Measurements from ENCODE around the gene RGS4. TPM values are rescaled to one million over a fixed set of nuclear protein-coding genes. Genes with fewer than 3 reads are reported as not detected.
"Not testable (repeated sequence)": the region's sequence is repeated elsewhere in the genome, so short reads cannot be mapped to it uniquely, and the experiment has no call there.

RGS4 gene
- total RNA-seq, 3 donors from 2014 or later: 2.0 to 6.7 TPM; not detected in 1

DNA sequence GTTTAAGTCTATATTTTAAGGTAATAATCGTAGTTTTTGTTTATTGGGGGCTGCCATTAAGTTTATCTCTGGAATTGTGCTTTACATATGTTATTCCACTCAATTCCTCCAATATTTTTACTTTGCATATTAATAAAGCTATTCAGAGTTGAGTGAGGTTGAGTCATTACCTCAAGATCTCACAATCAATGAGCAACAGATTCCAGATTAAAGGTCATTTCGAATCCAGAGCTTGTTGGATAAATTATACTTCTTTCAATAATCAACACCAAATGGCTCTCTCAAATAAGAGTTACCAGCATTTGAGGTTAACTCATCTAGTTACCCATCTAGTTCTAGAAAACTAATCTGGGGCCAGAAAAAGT is 16.7 kb downstream of the RGS4 start:
- H3K4me1 ChIP-seq: no peaks in the 10 kb centered on the region
- no peaks in the 10 kb centered on the region for H3K9me3 ChIP-seq
- intact Hi-C loops (cut with DNase I; ENCODE audit: low total_unique reads): no loop called here
- no peak overlapping the region for H3K27ac ChIP-seq
- H3K27me3 ChIP-seq: no peaks in the 10 kb centered on the region
- H3K4me3 ChIP-seq: no peak overlapping the region
- peaks cover 4% of the 10 kb centered on the region for H3K36me3 ChIP-seq
- no peak for DNase-seq (ENCODE audit: low spot score in 2 of 2)
- TF ChIP-seq, protein P1, sequence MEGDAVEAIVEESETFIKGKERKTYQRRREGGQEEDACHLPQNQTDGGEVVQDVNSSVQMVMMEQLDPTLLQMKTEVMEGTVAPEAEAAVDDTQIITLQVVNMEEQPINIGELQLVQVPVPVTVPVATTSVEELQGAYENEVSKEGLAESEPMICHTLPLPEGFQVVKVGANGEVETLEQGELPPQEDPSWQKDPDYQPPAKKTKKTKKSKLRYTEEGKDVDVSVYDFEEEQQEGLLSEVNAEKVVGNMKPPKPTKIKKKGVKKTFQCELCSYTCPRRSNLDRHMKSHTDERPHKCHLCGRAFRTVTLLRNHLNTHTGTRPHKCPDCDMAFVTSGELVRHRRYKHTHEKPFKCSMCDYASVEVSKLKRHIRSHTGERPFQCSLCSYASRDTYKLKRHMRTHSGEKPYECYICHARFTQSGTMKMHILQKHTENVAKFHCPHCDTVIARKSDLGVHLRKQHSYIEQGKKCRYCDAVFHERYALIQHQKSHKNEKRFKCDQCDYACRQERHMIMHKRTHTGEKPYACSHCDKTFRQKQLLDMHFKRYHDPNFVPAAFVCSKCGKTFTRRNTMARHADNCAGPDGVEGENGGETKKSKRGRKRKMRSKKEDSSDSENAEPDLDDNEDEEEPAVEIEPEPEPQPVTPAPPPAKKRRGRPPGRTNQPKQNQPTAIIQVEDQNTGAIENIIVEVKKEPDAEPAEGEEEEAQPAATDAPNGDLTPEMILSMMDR (IDR thresholded peaks at IDR 0.05): no peak
- TF ChIP-seq POLR2A (IDR thresholded peaks at IDR 0.05) (no peak), POLR2AphosphoS5 (IDR thresholded peaks at IDR 0.05) (no peak)

DNA sequence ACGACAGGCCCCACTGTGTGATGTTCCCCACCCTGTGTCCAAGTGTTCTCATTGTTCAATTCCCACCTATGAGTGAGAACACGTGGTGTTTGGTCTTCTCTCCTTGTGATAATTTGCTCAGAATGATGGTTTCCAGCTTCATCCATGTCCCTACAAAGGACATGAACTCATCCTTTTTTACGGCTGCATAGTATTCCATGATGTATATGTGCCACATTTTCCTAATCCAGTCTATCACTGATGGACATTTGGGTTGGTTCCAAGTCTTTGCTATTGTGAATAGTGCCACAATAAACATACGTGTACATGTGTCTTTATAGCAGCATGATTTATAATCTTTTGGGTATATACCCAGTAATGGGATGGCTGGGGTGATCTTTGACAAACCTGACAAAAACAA is 20.0 kb downstream of the RGS4 start:
- H3K9me3 ChIP-seq; H3K4me3 ChIP-seq; H3K27ac ChIP-seq; DNase-seq (ENCODE audit: low spot score in 2 of 2); H3K4me1 ChIP-seq; H3K27me3 ChIP-seq; intact Hi-C loops (cut with DNase I; ENCODE audit: low total_unique reads); H3K36me3 ChIP-seq: not testable (repeated sequence)

DNA sequence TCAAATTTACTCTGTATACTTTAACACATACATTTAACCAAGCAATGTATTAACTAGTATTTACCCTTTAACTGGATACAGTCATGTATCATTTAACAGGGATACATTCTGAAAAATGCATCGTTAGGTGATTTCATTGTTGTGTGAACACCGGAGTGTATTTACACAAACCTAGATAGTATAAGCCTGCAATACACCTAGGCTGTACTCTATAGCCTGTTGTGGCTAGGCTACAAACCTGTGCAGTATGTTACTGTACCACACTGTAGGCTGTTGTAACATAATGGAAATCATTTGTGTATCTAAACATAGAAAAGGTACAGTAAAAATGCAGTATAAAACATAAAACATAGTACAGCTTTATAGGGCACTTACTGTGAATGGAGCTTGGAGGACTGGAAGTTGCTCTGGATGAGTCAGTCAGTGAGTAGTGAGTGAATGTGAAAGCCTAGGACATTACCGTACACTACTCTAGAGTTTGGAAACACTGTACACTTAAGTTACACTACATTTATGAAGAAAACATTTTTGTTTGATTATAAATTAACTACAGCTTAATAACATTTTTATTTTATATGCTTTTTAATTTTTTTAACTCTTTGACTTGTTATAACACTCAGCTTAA is 21.3 kb downstream of the RGS4 start:
- H3K9me3 ChIP-seq: no peaks in the 10 kb centered on the region
- intact Hi-C loops (cut with DNase I; ENCODE audit: low total_unique reads): no loop called here
- TF ChIP-seq, protein P1 (IDR thresholded peaks at IDR 0.05): no peak
- no peak for TF ChIP-seq POLR2A (IDR thresholded peaks at IDR 0.05)
- TF ChIP-seq POLR2AphosphoS5 (IDR thresholded peaks at IDR 0.05): no peak
- no peaks in the 10 kb centered on the region for H3K4me1 ChIP-seq
- H3K4me3 ChIP-seq: no peak overlapping the region
- H3K27me3 ChIP-seq: no peaks in the 10 kb centered on the region
- no peak for DNase-seq (ENCODE audit: low spot score in 2 of 2)
- H3K27ac ChIP-seq: no peak overlapping the region
- H3K36me3 ChIP-seq: peaks cover 4% of the 10 kb centered on the region

DNA sequence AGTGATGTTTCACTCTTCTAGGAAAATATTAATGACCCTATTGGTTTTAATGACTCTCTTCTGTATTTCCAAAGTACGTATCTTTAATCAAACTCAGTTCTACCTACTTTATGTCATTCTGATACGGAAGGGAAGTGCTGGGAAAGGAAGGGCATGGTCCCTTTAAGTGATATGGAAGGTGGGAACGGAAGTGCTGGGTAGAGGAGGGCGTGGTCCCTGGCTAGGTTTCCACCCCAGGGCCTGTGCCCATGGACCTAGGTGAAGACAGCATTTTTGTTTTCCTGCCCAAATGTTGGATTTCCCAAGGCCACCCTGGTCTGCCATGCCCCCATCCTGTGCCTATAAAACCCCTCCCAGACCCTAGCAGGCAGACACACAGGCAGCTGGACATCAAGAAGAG is 24.0 kb downstream of the RGS4 start:
- H3K4me1 ChIP-seq: no peaks in the 10 kb centered on the region
- H3K4me3 ChIP-seq: no peak overlapping the region
- peaks cover 4% of the 10 kb centered on the region for H3K36me3 ChIP-seq
- TF ChIP-seq, protein P1 (IDR thresholded peaks at IDR 0.05): no peak
- TF ChIP-seq POLR2A (IDR thresholded peaks at IDR 0.05) (no peak), POLR2AphosphoS5 (IDR thresholded peaks at IDR 0.05) (no peak)
- DNase-seq (ENCODE audit: low spot score in 2 of 2): no peak
- no peaks in the 10 kb centered on the region for H3K9me3 ChIP-seq
- no peaks in the 10 kb centered on the region for H3K27me3 ChIP-seq
- intact Hi-C loops (cut with DNase I; ENCODE audit: low total_unique reads): no loop called here
- no peak overlapping the region for H3K27ac ChIP-seq

DNA sequence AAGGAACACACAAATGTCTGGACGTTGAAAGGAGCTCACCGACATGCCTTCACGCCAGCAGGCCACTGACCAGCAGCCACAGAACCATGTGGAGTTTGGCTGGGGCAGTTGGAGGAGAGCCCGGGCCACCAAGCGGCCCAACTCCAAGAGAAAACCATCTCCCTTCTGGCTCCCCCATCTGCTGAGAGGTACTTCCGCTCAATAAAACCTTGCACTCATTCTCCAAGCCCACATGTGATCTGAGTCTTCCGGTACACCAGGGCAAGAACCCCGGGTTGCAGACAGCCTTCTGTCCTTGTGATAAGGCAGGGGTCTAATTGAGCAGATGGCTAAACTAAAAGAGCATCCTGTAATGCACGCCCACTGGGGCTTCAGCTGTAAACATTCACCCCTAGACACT is 24.4 kb downstream of the RGS4 start:
- no peaks in the 10 kb centered on the region for H3K4me1 ChIP-seq
- H3K36me3 ChIP-seq: peaks cover 1% of the 10 kb centered on the region
- no peaks in the 10 kb centered on the region for H3K27me3 ChIP-seq
- H3K4me3 ChIP-seq: no peak overlapping the region
- TF ChIP-seq, protein P1 (IDR thresholded peaks at IDR 0.05): no peak
- TF ChIP-seq POLR2AphosphoS5 (IDR thresholded peaks at IDR 0.05): no peak
- intact Hi-C loops (cut with DNase I; ENCODE audit: low total_unique reads): no loop called here
- H3K27ac ChIP-seq: no peak overlapping the region
- no peak for DNase-seq (ENCODE audit: low spot score in 2 of 2)
- no peaks in the 10 kb centered on the region for H3K9me3 ChIP-seq

DNA sequence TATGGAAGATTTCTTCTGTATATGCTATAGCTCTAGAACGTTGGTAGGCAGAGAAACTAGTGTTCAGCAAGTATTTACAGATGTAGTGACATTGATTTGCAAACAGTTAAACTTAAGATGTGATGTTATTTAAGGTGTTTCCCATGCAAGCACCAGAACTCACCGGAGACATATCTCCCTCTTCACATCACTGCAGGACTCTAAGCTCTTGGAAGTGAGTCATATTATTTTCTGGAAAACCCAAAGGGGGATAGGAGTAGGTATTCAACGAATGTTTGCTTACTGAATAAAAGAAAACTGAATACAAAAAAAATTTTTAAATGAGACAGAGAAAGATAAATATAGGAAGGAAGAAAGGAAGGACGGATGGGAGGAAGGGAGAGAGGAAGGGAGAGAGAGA is 25.0 kb downstream of the RGS4 start:
- TF ChIP-seq POLR2AphosphoS5 (IDR thresholded peaks at IDR 0.05): no peak
- no peak for TF ChIP-seq POLR2A (IDR thresholded peaks at IDR 0.05)
- TF ChIP-seq, protein P1 (IDR thresholded peaks at IDR 0.05): no peak
- DNase-seq (ENCODE audit: low spot score in 2 of 2): no peak
- Histone ChIP-seq H3K36me3 (no peaks in the 10 kb centered on the region), H3K9me3 (no peaks in the 10 kb centered on the region), H3K4me3 (no peak overlapping the region), H3K27ac (no peak overlapping the region), H3K4me1 (no peaks in the 10 kb centered on the region), H3K27me3 (no peaks in the 10 kb centered on the region)
- intact Hi-C loops (cut with DNase I; ENCODE audit: low total_unique reads): no loop called here
